OCI-LY3 (cell line): ENCODE data around the gene MFSD2A.

ENCODE experiments used
- H2AFZ ChIP-seq: fragments of 200-600, 300-600 bp; shearing (Covaris generic); 2 replicates; pipeline ENCODE4 v1.6.0; 2014; ENCODE audit warnings: antibody characterized with exemption, low read depth, low read length
- H3K27ac ChIP-seq: fragments of 200-600, 300-600 bp; sonication (generic); 2 replicates; pipeline ENCODE4 v1.5.1; 2014; ENCODE audit warnings: mild to moderate bottlenecking, low read length, moderate library complexity, mixed read lengths
- H3K27me3 ChIP-seq: fragments of 200-600, 300-600 bp; sonication (generic); 2 replicates; pipeline ENCODE4 v1.6.1; 2014; ENCODE audit warnings: low read depth, low read length, mixed read lengths
- H3K36me3 ChIP-seq: fragments of 200-600, 300-600 bp; sonication (generic); replicated peaks from 2 replicates; pipeline ENCODE3; 2014; ENCODE audit warnings: low read depth, low read length, mixed read lengths
- H3K4me1 ChIP-seq: fragments of 300-600, 200-600 bp; sonication (generic); 2 replicates; pipeline ENCODE4 v1.6.1; 2014; ENCODE audit warnings: low read length, mixed read lengths
- H3K4me2 ChIP-seq: fragments of 200-600, 300-600 bp; sonication (generic); 2 replicates; pipeline ENCODE4 v1.6.1; 2014; ENCODE audit warnings: low read length, mixed read lengths
- H3K4me3 ChIP-seq: fragments of 300-600, 200-600 bp; sonication (generic); 2 replicates; pipeline ENCODE4 v1.5.1; 2014; ENCODE audit warnings: antibody characterized with exemption, mild to moderate bottlenecking, low read length, moderate library complexity
- H3K79me2 ChIP-seq: fragments of 300-600, 200-600 bp; shearing (Covaris generic); 2 replicates; pipeline ENCODE4 v1.6.1; 2014; ENCODE audit warnings: mild to moderate bottlenecking, low read length, mixed read lengths
- H3K9ac ChIP-seq: fragments of 300-600, 200-600 bp; shearing (Covaris generic); 2 replicates; pipeline ENCODE4 v1.6.0; 2014; ENCODE audit warnings: mild to moderate bottlenecking, low read length, moderate library complexity
- H3K9me3 ChIP-seq: fragments of 200-600, 300-600 bp; shearing (Covaris generic); 2 replicates; pipeline ENCODE4 v1.6.1; 2014; ENCODE audit warnings: low read length, mixed read lengths; ENCODE audit not compliant: insufficient read depth
- H4K20me1 ChIP-seq: fragments of 200-600, 300-600 bp; sonication (generic); 2 replicates; pipeline ENCODE4 v1.6.1; 2016; ENCODE audit warnings: low read length, mixed read lengths; ENCODE audit not compliant: insufficient read depth
- EZH2phosphoT487 ChIP-seq: fragments of 200-600 bp; shearing (Covaris generic); IDR thresholded peaks from 2 replicates; pipeline ENCODE4 v1.6.1; 2018; ENCODE audit warnings: antibody characterized with exemption, mixed run types, low read depth
- TF ChIP-seq, protein P1 (sequence below): fragments of 200-600, 300-600 bp; sonication (generic); IDR thresholded peaks from 2 replicates; pipeline ENCODE4 v1.5.1; 2014; ENCODE audit warnings: antibody characterized with exemption, low read length, low read depth

The MFSD2A gene

DNA sequence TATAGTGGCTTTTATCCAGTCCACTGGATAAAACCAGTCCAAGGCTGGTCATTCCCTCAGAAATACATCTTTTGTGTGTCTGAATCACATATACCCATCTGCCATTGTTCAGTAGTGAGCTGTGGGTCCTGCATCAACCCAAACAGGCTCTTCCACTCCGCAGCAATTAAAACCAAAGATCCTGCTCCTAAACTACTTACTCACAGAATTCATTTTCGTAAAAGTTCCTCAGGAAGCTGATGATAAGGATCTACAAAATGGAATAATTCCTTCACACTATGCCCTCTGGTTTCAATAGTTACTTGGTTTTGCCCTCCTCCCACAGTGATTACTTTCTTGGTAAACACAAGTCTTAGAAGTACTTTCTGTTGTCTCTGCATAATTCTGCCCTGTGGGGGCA, 5.1 kb upstream of the MFSD2A start:
- TF ChIP-seq, protein P1, sequence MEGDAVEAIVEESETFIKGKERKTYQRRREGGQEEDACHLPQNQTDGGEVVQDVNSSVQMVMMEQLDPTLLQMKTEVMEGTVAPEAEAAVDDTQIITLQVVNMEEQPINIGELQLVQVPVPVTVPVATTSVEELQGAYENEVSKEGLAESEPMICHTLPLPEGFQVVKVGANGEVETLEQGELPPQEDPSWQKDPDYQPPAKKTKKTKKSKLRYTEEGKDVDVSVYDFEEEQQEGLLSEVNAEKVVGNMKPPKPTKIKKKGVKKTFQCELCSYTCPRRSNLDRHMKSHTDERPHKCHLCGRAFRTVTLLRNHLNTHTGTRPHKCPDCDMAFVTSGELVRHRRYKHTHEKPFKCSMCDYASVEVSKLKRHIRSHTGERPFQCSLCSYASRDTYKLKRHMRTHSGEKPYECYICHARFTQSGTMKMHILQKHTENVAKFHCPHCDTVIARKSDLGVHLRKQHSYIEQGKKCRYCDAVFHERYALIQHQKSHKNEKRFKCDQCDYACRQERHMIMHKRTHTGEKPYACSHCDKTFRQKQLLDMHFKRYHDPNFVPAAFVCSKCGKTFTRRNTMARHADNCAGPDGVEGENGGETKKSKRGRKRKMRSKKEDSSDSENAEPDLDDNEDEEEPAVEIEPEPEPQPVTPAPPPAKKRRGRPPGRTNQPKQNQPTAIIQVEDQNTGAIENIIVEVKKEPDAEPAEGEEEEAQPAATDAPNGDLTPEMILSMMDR: no peak
- no peak for TF ChIP-seq EZH2phosphoT487
- no peaks in the 10 kb centered on the region for H3K27me3 ChIP-seq
- no peak overlapping the region for H3K4me3 ChIP-seq
- H3K9me3 ChIP-seq: no peaks in the 10 kb centered on the region
- peaks cover 11% of the 10 kb centered on the region for H3K4me1 ChIP-seq
- no peak overlapping the region for H3K9ac ChIP-seq
- H2AFZ ChIP-seq: no peak overlapping the region
- no peak overlapping the region for H3K27ac ChIP-seq
- H3K4me2 ChIP-seq: no peak overlapping the region
- no peaks in the 10 kb centered on the region for H3K36me3 ChIP-seq
- no peaks in the 10 kb centered on the region; the same call in 1 of the 2 replicates for H3K79me2 ChIP-seq
- H4K20me1 ChIP-seq: no peaks in the 10 kb centered on the region

DNA sequence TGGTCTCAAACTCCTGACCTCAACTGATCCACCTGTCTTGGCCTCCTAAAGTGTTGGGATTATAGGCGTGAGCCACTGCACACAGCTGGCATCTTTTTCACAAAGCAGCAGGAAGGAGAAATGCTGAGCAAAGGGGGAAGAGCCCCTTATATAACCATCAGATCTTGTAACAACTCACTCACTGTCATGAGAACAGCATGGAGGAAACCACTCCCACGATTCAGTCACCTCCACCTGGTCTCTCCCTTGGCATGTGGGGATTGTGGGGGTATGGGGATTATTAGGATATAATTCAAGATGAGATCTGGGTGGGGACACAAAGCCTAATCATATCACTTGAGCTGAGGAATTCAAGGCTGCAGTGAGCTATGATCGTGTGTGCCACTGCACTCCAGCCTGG, 3.0 kb upstream of the MFSD2A start:
- Histone ChIP-seq H4K20me1 (peaks cover 3% of the 10 kb centered on the region; the same call in 1 of the 2 replicates), H3K9me3 (no peaks in the 10 kb centered on the region), H3K4me3 (no peak overlapping the region), H3K27ac (no peak overlapping the region), H3K4me1 (peaks cover 12% of the 10 kb centered on the region), H3K4me2 (no peak overlapping the region), H3K79me2 (peaks cover 20% of the 10 kb centered on the region), H2AFZ (no peak overlapping the region), H3K36me3 (peaks cover 4% of the 10 kb centered on the region), H3K27me3 (no peaks in the 10 kb centered on the region), H3K9ac (no peak overlapping the region)
- TF ChIP-seq, protein P1: no peak

DNA sequence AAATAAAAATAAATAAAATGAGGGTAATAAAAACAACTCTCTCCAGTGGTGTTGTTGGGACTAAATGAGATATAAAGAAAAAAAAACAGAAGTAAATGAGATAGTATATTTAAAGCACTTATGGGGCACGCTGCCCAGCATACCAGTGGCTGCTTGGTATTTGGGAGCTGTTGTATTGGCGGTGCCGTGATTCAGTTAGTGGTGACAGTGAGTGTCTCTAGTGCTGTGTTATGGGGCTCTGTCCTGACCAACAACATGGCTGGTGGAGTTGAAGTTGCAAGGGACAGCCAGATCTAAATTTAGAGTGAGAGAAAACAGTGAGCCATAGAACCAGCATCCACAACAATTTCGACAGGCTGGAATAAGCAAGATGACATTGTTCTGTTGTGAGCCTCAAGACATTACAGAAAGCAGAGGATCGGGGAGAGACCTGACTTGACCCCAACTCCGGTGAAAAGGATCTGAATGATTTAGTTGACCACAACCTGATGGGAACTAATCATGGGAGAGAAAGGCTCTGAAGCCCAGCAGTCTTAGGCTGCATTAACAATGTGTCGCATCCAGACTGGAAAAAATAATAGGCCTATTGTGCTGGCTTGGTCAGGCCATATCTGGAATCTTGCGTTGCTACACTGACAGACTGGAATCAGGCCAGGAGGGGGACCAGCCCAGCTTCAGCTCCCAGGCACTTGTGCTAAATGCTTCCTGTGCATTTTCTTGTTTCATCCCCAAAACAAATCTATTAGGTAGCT, 2.4 kb upstream of the MFSD2A start:
- H3K9ac ChIP-seq: no peak overlapping the region
- TF ChIP-seq EZH2phosphoT487: no peak
- TF ChIP-seq, protein P1: no peak
- no peak overlapping the region for H3K4me2 ChIP-seq
- H3K36me3 ChIP-seq: peaks cover 8% of the 10 kb centered on the region
- peaks cover 18% of the 10 kb centered on the region for H3K4me1 ChIP-seq
- no peaks in the 10 kb centered on the region for H3K27me3 ChIP-seq
- no peak overlapping the region for H3K4me3 ChIP-seq
- no peaks in the 10 kb centered on the region for H3K9me3 ChIP-seq
- no peak overlapping the region for H3K27ac ChIP-seq
- H4K20me1 ChIP-seq: peaks cover 9% of the 10 kb centered on the region; the same call in 1 of the 2 replicates
- peaks cover 26% of the 10 kb centered on the region for H3K79me2 ChIP-seq
- no peak overlapping the region for H2AFZ ChIP-seq

GRCh38 chr1:39954324-39954869, 548 bp upstream of the MFSD2A start:
- Histone ChIP-seq H3K27ac (peak overlapping the region; percentile 10; the same call in 1 of the 2 replicates), H3K9ac (peak overlapping the region; percentile 70)

More at GRCh38 chr1:39954324-39954869, 548 bp upstream of the MFSD2A start:
- H3K4me3 ChIP-seq: peak overlapping the region; percentile 97
- TF ChIP-seq, protein P1: no peak
- no peak for TF ChIP-seq EZH2phosphoT487
- no peaks in the 10 kb centered on the region for H3K27me3 ChIP-seq
- no peaks in the 10 kb centered on the region for H3K9me3 ChIP-seq
- peaks cover 40% of the 10 kb centered on the region for H3K79me2 ChIP-seq
- peaks cover 22% of the 10 kb centered on the region for H3K4me1 ChIP-seq
- peaks cover 15% of the 10 kb centered on the region for H3K36me3 ChIP-seq
- no peak overlapping the region for H2AFZ ChIP-seq
- peaks cover 10% of the 10 kb centered on the region; the same call in 1 of the 2 replicates for H4K20me1 ChIP-seq
- peak overlapping the region; percentile 90 for H3K4me2 ChIP-seq
